AG04449 (cell line): ENCODE results near the gene FCHSD2.

Experiments used
- CTCF ChIA-PET: fragments of 350-600 bp; formaldehyde crosslinking; extraction: SDS; loops from one replicate; lab custom pipeline; 2021; ENCODE audit warnings: antibody characterized with exemption; lab: Yijun Ruan, JAX
- POLR2A ChIA-PET: fragments of 400-600, 350-600 bp; formaldehyde crosslinking; extraction: SDS; loops from one replicate; lab custom pipeline; 2020; ENCODE audit warnings: antibody characterized with exemption, inconsistent platforms; lab: Yijun Ruan, JAX
- DNase-seq: peaks from one replicate; pipeline ENCODE4 v3.0.0-alpha.2; 2010; ENCODE audit warnings: low read depth, low spot score
- H3K4me3 ChIP-seq: 2 replicates; pipeline ENCODE4 v1.5.1; 2011; ENCODE audit warnings: low read depth, mild to moderate bottlenecking, control low read depth, low read length
- CTCF ChIP-seq: IDR thresholded peaks from one replicate; pipeline ENCODE4 v1.5.1; 2011; ENCODE audit warnings: mild to moderate bottlenecking, moderate library complexity, low read length, control low read depth, inconsistent platforms; ENCODE audit not compliant: insufficient read depth; ENCODE audit errors: missing control alignments

Gene FCHSD2

DNA sequence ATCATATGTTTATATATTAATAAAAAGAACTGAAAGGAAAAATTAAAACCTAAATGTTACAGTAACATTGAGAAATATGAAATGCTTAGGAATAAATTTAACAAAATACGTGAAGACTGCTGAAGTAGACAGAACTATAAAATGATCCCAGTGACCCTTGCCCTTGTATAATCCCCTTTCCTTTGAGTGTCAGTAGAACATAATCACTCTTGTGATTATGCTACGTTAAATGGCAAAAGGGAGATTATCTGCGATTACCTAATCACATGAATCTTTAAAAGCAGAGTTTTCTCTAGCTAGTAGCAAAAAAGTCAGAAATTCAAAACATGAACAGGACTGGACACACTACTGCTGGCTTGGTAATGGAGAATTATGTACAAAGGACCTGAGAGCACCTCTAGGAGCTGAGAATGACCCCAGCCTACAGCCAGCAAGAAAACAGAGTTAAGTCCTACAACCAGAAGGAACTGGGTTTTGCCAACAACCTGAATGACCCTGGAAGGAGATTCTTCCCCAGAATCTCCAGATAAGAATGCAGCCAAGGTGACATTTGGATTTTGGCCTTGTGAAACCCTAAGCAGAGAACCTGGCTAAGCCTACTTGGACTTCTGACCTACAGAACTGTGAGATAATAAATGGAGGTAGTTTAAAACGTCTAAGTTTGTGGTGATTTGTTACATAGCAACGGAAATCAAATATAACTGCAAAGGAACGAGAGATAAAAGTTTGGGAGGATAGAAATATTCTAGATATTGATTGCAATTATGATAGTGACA, 170.7 kb downstream of the FCHSD2 start:
- DNase-seq: no peak
- POLR2A ChIA-PET: no interaction called here
- CTCF ChIA-PET: interaction anchor here (1.1 kb wide), 1 partner anchor 214 kb away, joined by 3 read pairs; no protein-coding TSS in a partner anchor
- no peak for TF ChIP-seq CTCF
- H3K4me3 ChIP-seq: no peak overlapping the region

DNA sequence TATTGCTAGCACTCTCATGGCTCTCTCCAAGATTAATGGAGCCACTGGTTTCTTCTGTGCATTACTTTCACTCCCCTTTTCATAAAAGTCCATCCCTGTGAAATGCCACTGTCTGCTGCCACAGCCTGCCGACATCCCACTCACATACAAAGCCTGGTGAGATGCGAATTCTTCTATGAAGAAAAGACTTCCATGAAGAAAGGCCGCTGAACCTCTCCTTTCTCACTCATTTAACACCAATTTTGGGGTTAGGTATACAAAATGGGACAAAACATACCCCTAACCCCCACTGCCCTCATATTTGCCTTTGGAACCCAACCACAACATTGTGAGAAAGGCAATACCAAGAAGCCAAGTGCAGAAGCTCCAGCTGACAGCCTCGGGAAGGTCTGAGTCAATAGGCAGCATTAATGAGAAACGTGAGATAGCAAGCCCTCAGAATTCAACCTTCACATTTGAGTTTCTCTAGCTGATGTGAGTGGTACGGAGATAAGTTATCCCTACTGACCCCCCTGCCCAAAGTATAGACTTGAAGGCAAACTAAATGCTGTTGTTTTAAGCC, 171.5 kb downstream of the FCHSD2 start:
- DNase-seq: no peak
- ChIA-PET POLR2A (no interaction called here), CTCF (interaction anchor here (1.1 kb wide), 1 partner anchor 214 kb away, joined by 3 read pairs; no protein-coding TSS in a partner anchor)
- H3K4me3 ChIP-seq: no peak overlapping the region
- no peak for TF ChIP-seq CTCF

- POLR2A ChIA-PET: no interaction called here
- CTCF ChIA-PET: no interaction called here
- no peak overlapping the region for H3K4me3 ChIP-seq
- no peak for TF ChIP-seq CTCF
- DNase-seq: peak; percentile 56
Observed at GRCh38 chr11:72969894-72970335, 172.2 kb downstream of the FCHSD2 start.

- POLR2A ChIA-PET: no interaction called here
- no peak for TF ChIP-seq CTCF
- H3K4me3 ChIP-seq: no peak overlapping the region
- CTCF ChIA-PET: no interaction called here
- DNase-seq: no peak
Observed at GRCh38 chr11:72968390-72968789, 173.7 kb downstream of the FCHSD2 start.

GRCh38 chr11:72965672-72966071, 176.4 kb downstream of the FCHSD2 start:
- no peak overlapping the region for H3K4me3 ChIP-seq
- ChIA-PET CTCF (no interaction called here), POLR2A (no interaction called here)
- DNase-seq: no peak
- no peak for TF ChIP-seq CTCF

DNA sequence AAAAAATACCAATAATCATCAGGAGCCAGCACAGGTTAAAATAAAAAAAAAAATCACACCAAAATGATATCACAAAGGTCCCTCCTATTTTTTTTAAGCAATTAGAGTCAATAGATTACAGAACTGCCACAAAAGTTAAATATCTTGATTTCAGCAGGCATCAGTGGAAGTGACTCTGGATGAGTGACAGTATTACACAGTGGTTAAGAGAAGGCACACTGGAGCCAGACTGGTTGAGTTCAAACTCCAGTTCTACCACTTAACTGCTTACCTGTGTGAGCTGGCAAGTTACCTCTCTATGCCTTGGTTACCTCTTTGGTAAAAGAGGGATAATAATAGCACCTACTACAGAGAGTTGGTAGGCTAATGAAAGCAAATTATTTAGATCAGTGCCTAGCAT, 179.4 kb downstream of the FCHSD2 start:
- no peak for DNase-seq
- no peak for TF ChIP-seq CTCF
- CTCF ChIA-PET: interaction anchor here (0.9 to 1.0 kb wide), 2 partner anchors 10 to 216 kb away, joined by 3 read pairs; no protein-coding TSS in a partner anchor
- POLR2A ChIA-PET: no interaction called here
- H3K4me3 ChIP-seq: no peak overlapping the region
